ENCODE data around the gene MAGEA9B.
"Not testable (repeated sequence)": the region's sequence is repeated elsewhere in the genome, so short reads cannot be mapped to it uniquely, and the experiment has no call there.

The MAGEA9B gene

DNA sequence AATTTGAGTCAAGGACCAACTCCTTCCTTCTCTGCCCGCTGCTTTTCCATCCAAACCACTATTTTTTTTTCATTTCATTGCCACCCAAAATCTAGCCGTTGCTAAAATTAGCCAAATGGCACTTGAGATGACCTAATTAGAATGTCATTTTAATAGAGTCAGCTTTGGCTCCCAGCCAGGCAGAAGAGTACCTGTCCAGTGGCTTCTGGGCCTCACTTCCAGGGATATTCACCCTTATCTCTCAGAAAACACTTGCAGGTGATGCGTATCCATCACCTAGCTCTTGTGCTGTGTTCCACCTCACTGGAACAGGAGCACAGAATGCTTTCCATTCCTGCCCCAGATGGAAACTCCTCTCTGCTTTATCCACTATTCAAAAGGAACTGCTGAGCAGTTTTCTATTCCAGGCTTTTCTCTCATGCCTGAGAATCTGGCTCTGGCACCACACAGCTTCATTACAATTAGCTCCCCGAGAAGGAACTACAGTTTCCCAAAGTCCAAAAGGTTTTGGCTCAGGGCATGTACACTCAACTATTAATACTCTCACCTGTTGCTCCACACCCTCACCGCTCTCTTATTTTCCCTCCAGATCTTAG lies 18.5 kb downstream of the MAGEA9B start:
- TF ChIP-seq, protein P1, sequence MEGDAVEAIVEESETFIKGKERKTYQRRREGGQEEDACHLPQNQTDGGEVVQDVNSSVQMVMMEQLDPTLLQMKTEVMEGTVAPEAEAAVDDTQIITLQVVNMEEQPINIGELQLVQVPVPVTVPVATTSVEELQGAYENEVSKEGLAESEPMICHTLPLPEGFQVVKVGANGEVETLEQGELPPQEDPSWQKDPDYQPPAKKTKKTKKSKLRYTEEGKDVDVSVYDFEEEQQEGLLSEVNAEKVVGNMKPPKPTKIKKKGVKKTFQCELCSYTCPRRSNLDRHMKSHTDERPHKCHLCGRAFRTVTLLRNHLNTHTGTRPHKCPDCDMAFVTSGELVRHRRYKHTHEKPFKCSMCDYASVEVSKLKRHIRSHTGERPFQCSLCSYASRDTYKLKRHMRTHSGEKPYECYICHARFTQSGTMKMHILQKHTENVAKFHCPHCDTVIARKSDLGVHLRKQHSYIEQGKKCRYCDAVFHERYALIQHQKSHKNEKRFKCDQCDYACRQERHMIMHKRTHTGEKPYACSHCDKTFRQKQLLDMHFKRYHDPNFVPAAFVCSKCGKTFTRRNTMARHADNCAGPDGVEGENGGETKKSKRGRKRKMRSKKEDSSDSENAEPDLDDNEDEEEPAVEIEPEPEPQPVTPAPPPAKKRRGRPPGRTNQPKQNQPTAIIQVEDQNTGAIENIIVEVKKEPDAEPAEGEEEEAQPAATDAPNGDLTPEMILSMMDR (IDR thresholded peaks at IDR 0.05; ENCODE audit: insufficient read depth, low read depth, low read length, missing control alignments) = no peak
- no peak overlapping the region for H3K4me3 ChIP-seq (ENCODE audit: low read depth, low read length)
- no peak for DNase-seq (ENCODE audit: low read depth)

DNA sequence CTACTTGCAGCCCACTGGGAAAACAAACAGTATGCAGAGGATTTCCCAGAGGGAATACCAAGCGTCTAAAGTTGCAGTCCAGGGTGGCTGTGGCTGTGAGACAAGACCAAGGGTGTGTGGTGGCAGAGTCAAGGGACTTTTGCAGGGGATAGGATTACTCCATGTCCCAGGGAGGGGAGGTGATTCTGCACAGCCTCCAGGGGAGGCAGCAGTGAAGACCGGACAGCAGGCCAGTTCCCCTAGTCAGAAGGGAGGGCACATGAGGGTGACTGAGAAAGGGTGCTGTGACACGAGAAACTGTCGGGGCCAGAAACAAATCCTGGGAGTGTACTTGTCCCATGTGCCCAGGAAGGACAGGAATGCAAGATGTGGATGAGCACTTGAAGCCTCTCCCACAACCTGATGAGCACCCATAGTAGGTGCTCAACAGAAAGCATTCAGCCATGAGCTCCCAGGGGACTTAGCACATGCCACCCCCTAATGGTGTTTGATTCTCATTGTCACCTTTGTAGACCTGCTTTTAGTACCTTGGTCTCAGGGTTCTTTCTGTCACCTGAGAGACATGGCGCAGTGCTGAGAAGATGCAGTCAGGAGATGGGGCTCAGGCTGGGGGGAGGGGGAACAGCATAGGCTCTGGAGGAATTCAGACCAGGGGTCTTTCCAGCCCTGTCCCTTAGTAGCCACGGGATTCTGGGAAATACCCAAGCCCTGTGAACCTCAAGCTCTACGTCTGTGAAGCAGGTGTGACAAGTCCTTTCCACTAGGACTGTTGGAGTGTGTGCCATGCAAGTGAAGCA lies 19.4 kb downstream of the MAGEA9B start:
- TF ChIP-seq, protein P1 (IDR thresholded peaks at IDR 0.05; ENCODE audit: insufficient read depth, low read depth, low read length, missing control alignments) = no peak
- no peak overlapping the region for H3K4me3 ChIP-seq (ENCODE audit: low read depth, low read length)
- no peak for DNase-seq (ENCODE audit: low read depth)

DNA sequence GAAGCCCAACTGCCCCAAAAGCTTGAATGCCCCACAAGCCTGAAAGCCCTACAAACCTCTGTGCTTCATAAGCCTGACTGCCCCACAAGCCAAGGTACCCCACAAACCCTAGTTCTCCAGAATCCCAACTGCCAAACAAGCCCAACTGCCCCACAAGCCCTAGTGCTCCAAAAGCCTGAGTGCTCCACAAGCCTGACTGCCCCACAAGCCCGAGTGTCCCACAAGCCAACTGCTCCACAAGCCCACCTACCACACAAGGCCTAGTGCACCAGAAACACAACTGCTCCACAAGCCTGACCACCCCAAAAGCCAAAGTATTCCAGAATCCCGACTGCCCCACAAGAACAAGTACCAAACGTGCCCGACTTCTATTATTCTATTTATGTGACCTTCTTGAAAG lies 23.9 kb downstream of the MAGEA9B start:
- H3K4me3 ChIP-seq (ENCODE audit: low read depth, low read length) = no peak overlapping the region
- no peak for DNase-seq (ENCODE audit: low read depth)
- TF ChIP-seq, protein P1 (IDR thresholded peaks at IDR 0.05; ENCODE audit: insufficient read depth, low read depth, low read length, missing control alignments) = no peak

DNA sequence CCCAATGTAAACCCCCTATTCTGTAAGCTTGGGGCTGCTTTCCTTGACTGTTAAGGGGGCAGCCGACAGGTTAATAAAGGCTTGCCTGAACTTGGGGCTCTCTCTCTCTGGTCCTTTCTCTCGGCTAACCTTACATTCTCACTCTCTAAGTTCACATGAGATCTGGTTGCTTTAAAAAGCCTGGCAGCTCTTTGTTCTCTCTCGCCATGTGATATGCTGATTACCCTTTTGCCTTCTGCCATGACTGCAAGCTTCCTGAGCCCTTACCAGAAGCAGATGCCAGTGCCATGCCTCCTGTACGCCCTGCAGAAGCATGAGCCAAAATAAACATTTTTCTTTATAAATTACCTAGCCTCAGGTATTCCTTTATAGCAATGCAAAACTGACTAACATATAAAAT lies 32.0 kb downstream of the MAGEA9B start:
- DNase-seq (ENCODE audit: low read depth); H3K4me3 ChIP-seq (ENCODE audit: low read depth, low read length): not testable (repeated sequence)

DNA sequence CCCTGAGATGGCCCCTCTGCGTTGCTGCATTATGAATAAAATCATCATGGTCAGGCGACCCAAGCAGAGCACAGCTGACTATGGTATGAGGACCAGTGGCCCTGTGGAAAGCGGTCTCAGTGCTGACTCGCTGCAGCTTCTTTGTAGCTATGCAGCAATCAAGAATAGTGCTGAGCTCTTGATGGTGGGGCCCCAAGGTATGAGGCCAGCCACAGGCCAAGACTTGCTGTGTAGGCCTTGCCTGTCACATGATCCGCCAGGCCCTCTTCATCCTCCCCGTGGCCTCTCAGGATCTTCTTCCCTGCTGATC lies 35.4 kb downstream of the MAGEA9B start:
- DNase-seq (ENCODE audit: low read depth); H3K4me3 ChIP-seq (ENCODE audit: low read depth, low read length): not testable (repeated sequence)

DNA sequence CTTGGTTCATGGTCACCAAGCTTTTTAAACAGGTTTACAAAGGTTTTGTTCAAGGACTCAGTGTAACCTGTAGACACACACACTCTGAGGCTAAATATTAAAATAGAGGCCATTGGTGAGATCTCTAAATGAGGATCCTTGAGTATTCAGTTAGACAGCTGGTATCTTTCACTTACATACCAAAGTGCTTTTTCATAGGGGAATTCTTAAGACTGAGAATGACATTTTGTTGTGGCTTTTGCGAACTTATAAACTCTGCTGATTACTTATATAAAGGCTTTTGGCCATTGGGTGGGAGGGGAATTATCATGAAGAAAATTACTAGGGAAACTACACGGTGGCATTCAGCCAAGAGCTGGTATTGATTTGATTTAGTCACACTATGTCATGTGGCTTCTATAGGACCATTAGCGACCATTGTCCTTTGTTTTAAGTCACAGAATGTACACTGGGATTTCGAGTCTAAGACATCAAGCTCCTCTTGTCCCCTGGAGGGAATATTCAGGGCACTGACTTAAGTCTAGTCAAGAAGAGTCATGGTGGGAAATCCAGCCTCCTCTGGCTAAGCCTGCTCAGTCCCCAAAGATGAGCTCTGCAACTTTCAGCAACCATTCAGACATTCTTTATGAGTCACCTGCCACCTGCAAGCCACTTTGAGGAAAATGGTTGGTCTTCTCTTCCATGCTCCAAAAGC lies 35.9 kb downstream of the MAGEA9B start:
- DNase-seq (ENCODE audit: low read depth); H3K4me3 ChIP-seq (ENCODE audit: low read depth, low read length): not testable (repeated sequence)

DNA sequence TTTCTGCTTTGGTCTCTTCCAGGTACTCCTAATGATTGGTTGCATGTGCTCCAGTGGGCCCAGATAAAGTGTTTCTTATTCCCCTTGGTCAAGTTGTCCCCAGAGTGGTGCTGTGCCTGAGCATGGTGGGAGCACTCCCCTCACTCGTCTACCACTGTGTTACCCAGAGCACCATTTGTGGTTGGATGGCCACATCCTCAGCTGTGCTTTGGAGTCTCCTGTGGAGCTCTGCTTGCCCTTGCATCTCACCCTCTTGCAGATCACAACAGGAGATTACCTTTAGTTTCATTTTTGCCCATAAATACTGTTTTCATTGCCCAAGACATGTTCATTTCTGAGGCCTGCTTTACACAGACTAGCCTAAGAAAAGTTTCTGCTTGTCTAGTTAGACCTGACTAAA lies 36.8 kb downstream of the MAGEA9B start:
- DNase-seq (ENCODE audit: low read depth); H3K4me3 ChIP-seq (ENCODE audit: low read depth, low read length): not testable (repeated sequence)

DNA sequence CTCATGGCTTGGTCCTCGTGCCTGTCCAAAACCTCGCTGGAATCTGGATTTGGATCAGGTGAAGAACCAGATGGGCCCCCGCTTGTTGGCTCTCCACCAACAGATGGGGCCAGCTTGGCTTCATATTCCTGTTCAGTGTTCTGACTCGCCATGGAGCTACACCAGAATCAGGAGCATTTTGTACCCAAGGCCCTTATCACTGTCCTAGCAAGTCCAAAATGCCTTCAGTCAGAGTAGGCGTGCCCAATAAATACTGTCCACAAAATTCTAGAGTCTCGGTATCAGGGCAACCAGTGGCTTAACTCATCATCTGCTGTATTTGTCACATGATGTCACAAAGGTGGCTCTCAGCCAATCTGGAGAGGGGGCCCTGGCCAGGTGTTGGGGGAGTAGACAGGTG lies 37.6 kb downstream of the MAGEA9B start, which contains the start of gene HSFX3:
TSS of gene HSFX3 (minus strand) at position 224 of the 400 bp plus-strand sequence. CDS start at position 152, 72 bp downstream.
- not testable (repeated sequence) for DNase-seq (ENCODE audit: low read depth); H3K4me3 ChIP-seq (ENCODE audit: low read depth, low read length)

DNA sequence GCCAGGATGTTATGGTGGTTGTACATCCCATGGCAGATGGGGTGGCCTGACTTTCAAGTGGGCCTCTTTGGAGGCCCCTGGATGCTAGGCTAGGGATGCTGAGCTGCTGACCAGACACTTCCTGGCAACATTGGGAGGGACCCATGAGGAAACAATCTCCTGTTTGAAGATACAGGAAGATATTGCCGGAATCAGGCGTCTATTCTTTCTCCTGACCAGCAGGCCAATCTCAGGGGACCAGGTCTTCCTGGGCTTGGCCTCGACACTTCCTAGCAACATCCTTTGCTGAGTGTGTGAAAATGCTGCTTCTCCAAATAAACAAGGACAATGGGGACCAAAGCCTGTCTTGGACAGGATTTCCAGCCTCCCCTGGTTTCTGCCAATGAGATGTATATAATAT lies 39.5 kb downstream of the MAGEA9B start:
- not testable (repeated sequence) for H3K4me3 ChIP-seq (ENCODE audit: low read depth, low read length); DNase-seq (ENCODE audit: low read depth)

DNA sequence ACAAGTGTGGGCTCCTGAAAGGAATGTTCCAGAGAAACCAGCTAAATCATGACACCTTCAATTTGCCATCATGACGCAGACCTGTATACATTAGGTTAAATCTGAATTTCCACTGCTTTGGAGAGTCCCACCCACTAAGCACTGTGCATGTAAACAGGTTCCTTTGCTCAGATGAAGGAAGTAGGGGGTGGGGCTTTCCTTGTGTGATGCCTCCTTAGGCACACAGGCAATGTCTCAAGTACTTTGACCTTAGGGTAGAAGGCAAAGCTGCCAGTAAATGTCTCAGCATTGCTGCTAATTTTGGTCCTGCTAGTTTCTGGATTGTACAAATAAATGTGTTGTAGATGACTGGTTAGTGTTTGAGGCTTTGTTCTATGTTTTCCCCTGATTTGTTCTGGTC lies 40.3 kb downstream of the MAGEA9B start:
- not testable (repeated sequence) for H3K4me3 ChIP-seq (ENCODE audit: low read depth, low read length); DNase-seq (ENCODE audit: low read depth)

DNA sequence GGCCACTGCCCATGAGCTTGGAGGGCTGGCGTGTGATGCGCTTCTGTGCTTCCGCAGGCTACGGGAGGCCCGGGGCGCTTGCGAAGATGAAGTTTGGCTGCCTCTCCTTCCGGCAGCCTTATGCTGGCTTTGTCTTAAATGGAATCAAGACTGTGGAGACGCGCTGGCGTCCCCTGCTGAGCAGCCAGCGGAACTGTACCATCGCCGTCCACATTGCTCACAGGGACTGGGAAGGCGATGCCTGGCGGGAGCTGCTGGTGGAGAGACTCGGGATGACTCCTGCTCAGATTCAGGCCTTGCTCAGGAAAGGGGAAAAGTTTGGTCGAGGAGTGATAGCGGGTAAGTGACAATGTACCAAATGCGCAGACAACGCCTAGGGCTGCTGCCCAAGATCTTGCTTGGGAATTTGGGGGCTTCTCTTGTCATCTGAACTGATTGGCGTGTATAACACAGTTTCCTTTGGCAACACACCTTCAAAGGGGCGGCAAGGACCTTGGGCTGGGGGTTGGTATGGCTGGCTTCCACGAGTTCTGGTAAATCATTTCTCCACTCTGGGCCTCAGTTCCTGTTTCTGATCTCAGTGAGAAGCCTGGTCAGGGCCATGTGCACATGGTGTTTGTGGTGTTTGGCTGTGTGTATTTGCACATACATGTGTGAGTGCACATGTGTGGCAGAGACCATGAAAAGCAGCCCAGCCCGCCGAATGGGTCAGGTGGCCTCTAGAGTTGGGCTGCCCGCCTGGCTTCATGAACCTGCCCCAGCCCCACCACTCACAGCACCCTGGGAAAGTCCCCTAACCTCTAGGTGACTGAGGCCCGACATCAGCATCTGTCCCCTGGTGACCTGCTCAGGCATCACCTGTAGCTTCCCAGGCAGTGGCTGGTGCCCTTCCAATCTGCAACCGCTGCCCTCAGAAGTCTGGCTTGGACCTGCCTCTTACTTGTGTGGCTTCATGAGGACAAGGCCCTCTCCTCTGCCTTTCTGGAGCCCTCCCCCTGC lies 41.4 kb downstream of the MAGEA9B start:
- not testable (repeated sequence) for H3K4me3 ChIP-seq (ENCODE audit: low read depth, low read length); DNase-seq (ENCODE audit: low read depth)
